Measurements from ENCODE around the gene WDR55. TPM values are rescaled to one million over a fixed set of nuclear protein-coding genes. Genes with fewer than 3 reads are reported as not detected.

Gene WDR55
- total and polyA plus RNA-seq, 2 of the 13 experiments (the other 11 are each of a cell fraction or from before 2014, with no cell fraction given): 17.7 to 18.2 TPM

DNA sequence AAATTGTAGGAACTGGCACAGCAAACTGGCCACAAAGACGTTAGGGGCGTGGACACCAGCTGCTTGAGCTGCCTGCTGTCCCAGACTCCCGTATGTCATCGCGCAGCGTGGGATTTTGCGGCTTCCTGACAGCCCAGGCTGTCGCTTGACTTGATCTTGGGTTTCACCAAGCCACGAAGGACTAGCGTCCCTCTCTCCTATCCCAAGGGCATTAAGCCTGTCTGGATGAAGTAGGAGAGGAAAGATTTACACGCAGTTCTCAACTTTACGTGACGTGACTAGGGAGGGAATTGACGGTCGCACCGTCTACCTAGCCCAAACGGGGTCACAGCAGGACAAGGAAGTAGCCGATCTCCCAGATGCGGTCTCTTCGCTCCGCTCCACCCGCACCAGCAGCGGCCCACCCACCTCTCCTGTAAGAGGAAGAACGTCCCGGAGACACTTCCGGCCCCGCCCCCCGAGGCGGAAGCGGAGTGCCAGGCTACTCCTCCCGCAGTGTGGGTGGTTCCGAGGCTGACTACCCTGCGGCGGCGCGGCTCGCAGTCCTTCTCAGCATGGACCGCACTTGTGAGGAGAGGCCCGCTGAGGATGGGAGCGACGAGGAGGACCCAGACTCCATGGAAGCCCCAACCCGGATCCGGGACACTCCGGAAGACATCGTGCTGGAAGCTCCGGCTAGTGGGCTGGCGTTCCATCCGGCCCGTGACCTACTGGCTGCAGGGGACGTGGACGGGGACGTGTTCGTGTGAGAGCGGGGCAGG, at the start of gene WDR55 (continued):
- TF ChIP-seq, protein P1, sequence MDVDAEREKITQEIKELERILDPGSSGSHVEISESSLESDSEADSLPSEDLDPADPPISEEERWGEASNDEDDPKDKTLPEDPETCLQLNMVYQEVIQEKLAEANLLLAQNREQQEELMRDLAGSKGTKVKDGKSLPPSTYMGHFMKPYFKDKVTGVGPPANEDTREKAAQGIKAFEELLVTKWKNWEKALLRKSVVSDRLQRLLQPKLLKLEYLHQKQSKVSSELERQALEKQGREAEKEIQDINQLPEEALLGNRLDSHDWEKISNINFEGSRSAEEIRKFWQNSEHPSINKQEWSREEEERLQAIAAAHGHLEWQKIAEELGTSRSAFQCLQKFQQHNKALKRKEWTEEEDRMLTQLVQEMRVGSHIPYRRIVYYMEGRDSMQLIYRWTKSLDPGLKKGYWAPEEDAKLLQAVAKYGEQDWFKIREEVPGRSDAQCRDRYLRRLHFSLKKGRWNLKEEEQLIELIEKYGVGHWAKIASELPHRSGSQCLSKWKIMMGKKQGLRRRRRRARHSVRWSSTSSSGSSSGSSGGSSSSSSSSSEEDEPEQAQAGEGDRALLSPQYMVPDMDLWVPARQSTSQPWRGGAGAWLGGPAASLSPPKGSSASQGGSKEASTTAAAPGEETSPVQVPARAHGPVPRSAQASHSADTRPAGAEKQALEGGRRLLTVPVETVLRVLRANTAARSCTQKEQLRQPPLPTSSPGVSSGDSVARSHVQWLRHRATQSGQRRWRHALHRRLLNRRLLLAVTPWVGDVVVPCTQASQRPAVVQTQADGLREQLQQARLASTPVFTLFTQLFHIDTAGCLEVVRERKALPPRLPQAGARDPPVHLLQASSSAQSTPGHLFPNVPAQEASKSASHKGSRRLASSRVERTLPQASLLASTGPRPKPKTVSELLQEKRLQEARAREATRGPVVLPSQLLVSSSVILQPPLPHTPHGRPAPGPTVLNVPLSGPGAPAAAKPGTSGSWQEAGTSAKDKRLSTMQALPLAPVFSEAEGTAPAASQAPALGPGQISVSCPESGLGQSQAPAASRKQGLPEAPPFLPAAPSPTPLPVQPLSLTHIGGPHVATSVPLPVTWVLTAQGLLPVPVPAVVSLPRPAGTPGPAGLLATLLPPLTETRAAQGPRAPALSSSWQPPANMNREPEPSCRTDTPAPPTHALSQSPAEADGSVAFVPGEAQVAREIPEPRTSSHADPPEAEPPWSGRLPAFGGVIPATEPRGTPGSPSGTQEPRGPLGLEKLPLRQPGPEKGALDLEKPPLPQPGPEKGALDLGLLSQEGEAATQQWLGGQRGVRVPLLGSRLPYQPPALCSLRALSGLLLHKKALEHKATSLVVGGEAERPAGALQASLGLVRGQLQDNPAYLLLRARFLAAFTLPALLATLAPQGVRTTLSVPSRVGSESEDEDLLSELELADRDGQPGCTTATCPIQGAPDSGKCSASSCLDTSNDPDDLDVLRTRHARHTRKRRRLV (CRISPR knock-in tag; IDR thresholded peaks at IDR 0.05): peak; percentile 52; the same call in 1 of the 2 replicates
- peak; percentile 58; the same call in 1 of the 2 replicates for TF ChIP-seq KLF6 (CRISPR knock-in tag; IDR thresholded peaks at IDR 0.05)
- TF ChIP-seq NRL (CRISPR knock-in tag; IDR thresholded peaks at IDR 0.05; ENCODE audit: borderline replicate concordance): peak; percentile 30; the same call in 1 of the 2 replicates
- TF ChIP-seq HIVEP1 (CRISPR knock-in tag; IDR thresholded peaks at IDR 0.05): peak; percentile 69
- TF ChIP-seq TOE1 (CRISPR knock-in tag; IDR thresholded peaks at IDR 0.05): no peak
- peak; percentile 89 for TF ChIP-seq MAZ (IDR thresholded peaks at IDR 0.05; ENCODE audit: borderline replicate concordance, low read depth, low read length)
- peak; percentile 93 for TF ChIP-seq MAZ (CRISPR knock-in tag; IDR thresholded peaks at IDR 0.05; ENCODE audit: low read depth)
- TF ChIP-seq ZNF3 (CRISPR knock-in tag; IDR thresholded peaks at IDR 0.05): no peak
- TF ChIP-seq ZNF280D (CRISPR knock-in tag; IDR thresholded peaks at IDR 0.05): no peak
- TF ChIP-seq IRF9 (CRISPR knock-in tag; IDR thresholded peaks at IDR 0.05; ENCODE audit: borderline replicate concordance): peak; percentile 57; the same call in 1 of the 2 replicates
- peak; percentile 98 for TF ChIP-seq ELF3 (CRISPR knock-in tag; IDR thresholded peaks at IDR 0.05)
- TF ChIP-seq ZNF878 (CRISPR knock-in tag; IDR thresholded peaks at IDR 0.05): 0 out of 2 replicates have a peak, but pooled peaks have one; percentile 46
- TF ChIP-seq HDAC2 (CRISPR knock-in tag; IDR thresholded peaks at IDR 0.05): peak; percentile 84; the same call in 1 of the 2 replicates
- TF ChIP-seq ZNF335 (CRISPR knock-in tag; IDR thresholded peaks at IDR 0.05): 0 out of 2 replicates have a peak, but pooled peaks have one; percentile 34
- TF ChIP-seq, protein P2, sequence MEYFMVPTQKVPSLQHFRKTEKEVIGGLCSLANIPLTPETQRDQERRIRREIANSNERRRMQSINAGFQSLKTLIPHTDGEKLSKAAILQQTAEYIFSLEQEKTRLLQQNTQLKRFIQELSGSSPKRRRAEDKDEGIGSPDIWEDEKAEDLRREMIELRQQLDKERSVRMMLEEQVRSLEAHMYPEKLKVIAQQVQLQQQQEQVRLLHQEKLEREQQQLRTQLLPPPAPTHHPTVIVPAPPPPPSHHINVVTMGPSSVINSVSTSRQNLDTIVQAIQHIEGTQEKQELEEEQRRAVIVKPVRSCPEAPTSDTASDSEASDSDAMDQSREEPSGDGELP (IDR thresholded peaks at IDR 0.05; ENCODE audit: borderline replicate concordance, low read depth): peak; percentile 34
- TF ChIP-seq, protein P3, sequence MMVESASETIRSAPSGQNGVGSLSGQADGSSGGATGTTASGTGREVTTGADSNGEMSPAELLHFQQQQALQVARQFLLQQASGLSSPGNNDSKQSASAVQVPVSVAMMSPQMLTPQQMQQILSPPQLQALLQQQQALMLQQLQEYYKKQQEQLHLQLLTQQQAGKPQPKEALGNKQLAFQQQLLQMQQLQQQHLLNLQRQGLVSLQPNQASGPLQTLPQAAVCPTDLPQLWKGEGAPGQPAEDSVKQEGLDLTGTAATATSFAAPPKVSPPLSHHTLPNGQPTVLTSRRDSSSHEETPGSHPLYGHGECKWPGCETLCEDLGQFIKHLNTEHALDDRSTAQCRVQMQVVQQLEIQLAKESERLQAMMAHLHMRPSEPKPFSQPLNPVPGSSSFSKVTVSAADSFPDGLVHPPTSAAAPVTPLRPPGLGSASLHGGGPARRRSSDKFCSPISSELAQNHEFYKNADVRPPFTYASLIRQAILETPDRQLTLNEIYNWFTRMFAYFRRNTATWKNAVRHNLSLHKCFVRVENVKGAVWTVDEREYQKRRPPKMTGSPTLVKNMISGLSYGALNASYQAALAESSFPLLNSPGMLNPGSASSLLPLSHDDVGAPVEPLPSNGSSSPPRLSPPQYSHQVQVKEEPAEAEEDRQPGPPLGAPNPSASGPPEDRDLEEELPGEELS (CRISPR knock-in tag; IDR thresholded peaks at IDR 0.05): no peak
- TF ChIP-seq ZNF879 (CRISPR knock-in tag; IDR thresholded peaks at IDR 0.05): peak; percentile 28; the same call in 1 of the 2 replicates

Data from HepG2 (cell line).